ENCODE data around the gene CNOT6. TPM values are rescaled to one million over a fixed set of nuclear protein-coding genes. Genes with fewer than 3 reads are reported as not detected.

Gene CNOT6
- total RNA-seq, 4 donors from 2014 or later: 3.8 to 43.5 (median 17.0) TPM

DNA sequence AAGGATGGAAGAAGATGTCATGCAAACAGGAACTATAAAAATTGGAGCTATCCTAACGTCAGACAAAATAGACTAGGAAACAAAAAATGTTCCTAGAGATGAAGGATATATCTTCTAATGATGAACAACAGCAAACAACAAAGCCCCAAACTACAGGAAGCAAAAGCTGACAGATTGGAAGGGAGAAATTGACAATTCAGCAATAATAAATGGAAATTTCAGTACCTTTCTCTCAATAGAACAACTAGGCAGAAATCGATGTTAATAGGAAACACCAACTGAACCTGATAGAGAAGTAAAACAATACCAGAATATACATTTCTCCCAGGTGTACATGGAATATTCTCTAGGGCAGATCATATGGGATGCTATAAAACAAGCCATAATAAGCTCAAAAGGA, 89.6 kb downstream of the CNOT6 start:
- H3K4me1 ChIP-seq: no peaks in the 10 kb centered on the region
- no peaks in the 10 kb centered on the region for H3K27me3 ChIP-seq
- H3K27ac ChIP-seq: no peak overlapping the region
- no peaks in the 10 kb centered on the region for H3K9me3 ChIP-seq
- H3K4me3 ChIP-seq: no peak overlapping the region
- TF ChIP-seq, protein P1, sequence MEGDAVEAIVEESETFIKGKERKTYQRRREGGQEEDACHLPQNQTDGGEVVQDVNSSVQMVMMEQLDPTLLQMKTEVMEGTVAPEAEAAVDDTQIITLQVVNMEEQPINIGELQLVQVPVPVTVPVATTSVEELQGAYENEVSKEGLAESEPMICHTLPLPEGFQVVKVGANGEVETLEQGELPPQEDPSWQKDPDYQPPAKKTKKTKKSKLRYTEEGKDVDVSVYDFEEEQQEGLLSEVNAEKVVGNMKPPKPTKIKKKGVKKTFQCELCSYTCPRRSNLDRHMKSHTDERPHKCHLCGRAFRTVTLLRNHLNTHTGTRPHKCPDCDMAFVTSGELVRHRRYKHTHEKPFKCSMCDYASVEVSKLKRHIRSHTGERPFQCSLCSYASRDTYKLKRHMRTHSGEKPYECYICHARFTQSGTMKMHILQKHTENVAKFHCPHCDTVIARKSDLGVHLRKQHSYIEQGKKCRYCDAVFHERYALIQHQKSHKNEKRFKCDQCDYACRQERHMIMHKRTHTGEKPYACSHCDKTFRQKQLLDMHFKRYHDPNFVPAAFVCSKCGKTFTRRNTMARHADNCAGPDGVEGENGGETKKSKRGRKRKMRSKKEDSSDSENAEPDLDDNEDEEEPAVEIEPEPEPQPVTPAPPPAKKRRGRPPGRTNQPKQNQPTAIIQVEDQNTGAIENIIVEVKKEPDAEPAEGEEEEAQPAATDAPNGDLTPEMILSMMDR (IDR thresholded peaks at IDR 0.05): no peak
- TF ChIP-seq POLR2A (IDR thresholded peaks at IDR 0.05): no peak
- H3K36me3 ChIP-seq: no peaks in the 10 kb centered on the region
- no peak for DNase-seq
- intact Hi-C loops (cut with DNase I; ENCODE audit: low total_unique reads): no loop called here

DNA sequence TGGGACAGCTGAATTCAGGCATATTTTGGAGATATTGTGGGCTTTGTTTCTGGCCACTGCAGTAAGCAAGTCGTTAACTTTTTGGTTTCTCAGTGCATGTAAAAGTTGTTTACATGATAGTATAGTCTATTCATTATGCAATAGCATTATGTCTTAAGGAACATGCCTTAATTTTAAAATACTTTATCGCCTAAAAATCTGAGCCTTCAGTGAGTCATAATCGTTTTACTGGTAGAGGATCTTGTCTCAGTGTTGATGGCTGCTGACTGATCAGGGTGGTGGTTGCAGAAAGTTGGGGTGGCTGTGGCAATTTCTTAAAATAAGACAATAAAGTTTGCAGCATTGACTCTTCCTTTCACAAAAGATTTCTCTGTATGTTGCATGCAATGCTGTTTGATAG, 92.0 kb downstream of the CNOT6 start:
- DNase-seq: no peak
- Histone ChIP-seq H3K4me1 (no peaks in the 10 kb centered on the region), H3K36me3 (no peaks in the 10 kb centered on the region), H3K4me3 (no peak overlapping the region), H3K9me3 (no peaks in the 10 kb centered on the region), H3K27me3 (peaks cover 0 to 3% of the 10 kb centered on the region in 2 donors), H3K27ac (no peak overlapping the region)
- intact Hi-C loops (cut with DNase I; ENCODE audit: low total_unique reads): no loop called here
- TF ChIP-seq, protein P1 (IDR thresholded peaks at IDR 0.05): no peak
- TF ChIP-seq POLR2A (IDR thresholded peaks at IDR 0.05): no peak

DNA sequence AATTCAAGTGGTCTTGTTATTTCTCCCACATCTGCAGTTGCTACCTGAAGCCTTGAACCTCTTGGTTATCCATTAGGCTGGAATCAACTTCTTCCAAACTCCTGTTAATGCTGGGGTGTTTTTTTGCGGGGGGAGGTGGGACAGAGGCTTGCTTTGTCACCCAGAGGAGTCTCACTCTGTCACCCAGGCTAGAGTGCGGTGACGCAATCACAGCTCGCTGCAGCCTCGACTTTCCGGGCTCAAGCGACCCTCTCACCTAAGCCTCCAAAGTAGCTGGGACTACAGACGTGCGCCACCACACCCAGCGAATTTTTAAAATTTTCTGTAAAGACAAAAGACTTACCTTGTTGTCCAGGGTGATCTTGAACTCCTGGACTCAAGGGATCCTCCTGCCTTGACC, 92.7 kb downstream of the CNOT6 start:
- no peaks in the 10 kb centered on the region for H3K36me3 ChIP-seq
- peaks cover 0 to 3% of the 10 kb centered on the region in 2 donors for H3K27me3 ChIP-seq
- no peaks in the 10 kb centered on the region for H3K9me3 ChIP-seq
- H3K4me3 ChIP-seq: no peak overlapping the region
- no peaks in the 10 kb centered on the region for H3K4me1 ChIP-seq
- H3K27ac ChIP-seq: no peak overlapping the region
- intact Hi-C loops (cut with DNase I; ENCODE audit: low total_unique reads): no loop called here
- TF ChIP-seq, protein P1 (IDR thresholded peaks at IDR 0.05): no peak
- no peak for TF ChIP-seq POLR2A (IDR thresholded peaks at IDR 0.05)
- no peak for DNase-seq

DNA sequence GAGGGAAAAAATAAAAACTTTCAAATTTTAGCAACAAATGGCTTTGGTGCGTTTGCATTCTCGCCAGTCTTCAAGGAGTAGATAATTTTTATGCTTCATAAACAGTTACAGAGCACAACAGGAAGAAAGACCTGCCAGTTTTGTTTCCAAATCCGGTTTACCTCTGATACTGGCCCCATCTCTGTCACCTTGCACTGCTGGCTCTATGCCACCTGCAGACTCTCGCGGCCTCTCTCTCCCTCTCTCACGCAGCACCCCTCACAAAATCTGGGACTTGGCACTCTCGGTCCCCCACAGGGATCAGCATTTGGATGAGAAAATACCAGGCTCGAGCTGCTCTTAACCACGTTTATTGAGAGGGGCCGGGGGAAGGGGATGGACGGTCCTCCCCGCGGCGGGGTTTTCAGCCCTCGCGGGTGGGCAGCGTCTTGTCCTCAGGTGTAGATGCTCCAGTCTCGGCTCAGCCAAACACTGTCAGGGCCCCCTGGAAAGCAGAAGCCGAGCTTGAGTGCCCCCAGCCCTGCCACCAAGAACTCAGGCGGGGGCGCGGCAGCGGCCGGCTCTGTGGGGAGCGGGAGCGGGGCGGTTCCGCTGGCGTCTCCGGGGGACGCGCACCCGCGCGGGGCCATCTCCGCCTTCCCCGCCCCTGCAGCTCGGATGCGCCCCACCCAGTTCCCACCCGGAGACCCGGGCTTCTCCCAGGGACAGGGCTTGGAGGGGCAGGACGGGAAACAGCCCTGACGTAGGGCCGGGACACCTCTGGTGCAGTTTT, 95.8 kb downstream of the CNOT6 start:
- no peak overlapping the region for H3K27ac ChIP-seq
- intact Hi-C loops (cut with DNase I; ENCODE audit: low total_unique reads): no loop called here
- no peak overlapping the region for H3K4me3 ChIP-seq
- peaks cover 0 to 3% of the 10 kb centered on the region in 2 donors for H3K27me3 ChIP-seq
- no peak for DNase-seq
- TF ChIP-seq, protein P1 (IDR thresholded peaks at IDR 0.05): no peak
- no peak for TF ChIP-seq POLR2A (IDR thresholded peaks at IDR 0.05)
- no peaks in the 10 kb centered on the region for H3K4me1 ChIP-seq
- no peaks in the 10 kb centered on the region for H3K36me3 ChIP-seq
- H3K9me3 ChIP-seq: no peaks in the 10 kb centered on the region

DNA sequence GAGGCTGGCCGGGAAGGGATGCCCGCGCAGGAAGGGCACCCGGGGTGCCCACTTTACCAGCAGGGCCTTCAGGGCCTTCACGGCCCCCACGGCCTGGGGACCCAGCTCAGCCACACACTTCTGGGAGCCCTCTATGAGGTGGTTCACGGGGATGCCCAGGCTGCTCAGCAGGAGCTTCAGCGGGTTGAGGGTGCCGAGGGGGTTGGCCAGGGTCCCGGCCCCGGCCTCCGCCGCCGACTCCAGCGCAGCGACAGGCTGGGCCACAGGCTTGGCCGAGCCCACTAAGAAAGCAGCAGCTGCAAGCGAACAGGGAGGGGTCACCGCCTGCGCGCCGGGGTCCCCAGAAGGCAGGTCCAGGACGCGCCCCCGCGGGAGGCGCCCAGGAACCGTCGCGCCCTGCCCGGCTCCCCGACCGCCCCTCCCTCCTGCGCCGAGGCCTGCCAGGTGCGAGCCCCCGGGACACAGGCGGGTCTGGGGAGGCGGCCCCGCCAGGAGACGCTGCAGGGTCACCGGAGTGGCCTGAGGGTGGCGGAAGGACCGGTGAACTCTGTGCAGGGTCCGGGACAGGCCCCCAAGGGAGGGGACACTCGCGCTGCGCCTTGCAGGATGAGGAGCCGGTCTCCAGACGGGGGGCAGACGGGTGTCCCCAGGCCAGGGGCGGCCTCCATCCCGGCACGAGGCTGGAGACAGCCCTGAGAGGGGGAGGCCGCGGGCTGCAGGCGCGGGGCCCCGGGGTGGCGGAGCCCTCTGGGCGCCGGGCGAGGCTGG, 96.5 kb downstream of the CNOT6 start:
- Histone ChIP-seq H3K9me3 (no peaks in the 10 kb centered on the region), H3K4me3 (no peak overlapping the region), H3K36me3 (no peaks in the 10 kb centered on the region), H3K27me3 (peaks cover 0 to 3% of the 10 kb centered on the region in 2 donors), H3K4me1 (no peaks in the 10 kb centered on the region), H3K27ac (no peak overlapping the region)
- TF ChIP-seq POLR2A (IDR thresholded peaks at IDR 0.05): no peak
- TF ChIP-seq, protein P1 (IDR thresholded peaks at IDR 0.05): no peak
- no peak for DNase-seq
- intact Hi-C loops (cut with DNase I; ENCODE audit: low total_unique reads): no loop called here

Measured in uterus (tissue), 4 donors.